ENCODE results near the gene RPA3. TPM values are rescaled to one million over a fixed set of nuclear protein-coding genes. Genes with fewer than 3 reads are reported as not detected.

Gene RPA3
- total RNA-seq, 6 donors from 2014 or later: 6.3 to 31.1 (median 19.5) TPM

DNA sequence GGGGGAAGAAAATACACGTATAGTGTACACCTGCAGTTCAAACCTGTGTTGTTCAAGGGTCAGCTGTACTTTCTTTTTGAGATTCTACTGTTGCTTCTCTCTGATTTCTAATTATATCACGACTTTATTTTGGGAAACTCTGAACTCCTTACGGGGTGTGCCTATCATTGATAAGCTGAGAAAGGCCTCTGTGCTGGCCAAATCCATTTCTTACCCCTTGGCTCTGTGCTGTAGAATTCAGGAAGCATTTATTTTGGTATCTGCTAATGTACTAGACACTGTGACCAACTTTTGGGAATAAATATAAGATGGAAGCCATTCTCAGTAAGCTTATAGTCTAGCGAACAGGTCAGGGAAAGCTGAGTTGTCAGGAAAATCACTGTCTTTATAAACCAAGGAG, 26.9 kb upstream of the RPA3 start:
- H3K36me3 ChIP-seq: no peaks in the 10 kb centered on the region
- WGBS, 2 donors: 89 to 90% methylated on average over 4 of the region's 4 CpGs
- TF ChIP-seq, protein P1, sequence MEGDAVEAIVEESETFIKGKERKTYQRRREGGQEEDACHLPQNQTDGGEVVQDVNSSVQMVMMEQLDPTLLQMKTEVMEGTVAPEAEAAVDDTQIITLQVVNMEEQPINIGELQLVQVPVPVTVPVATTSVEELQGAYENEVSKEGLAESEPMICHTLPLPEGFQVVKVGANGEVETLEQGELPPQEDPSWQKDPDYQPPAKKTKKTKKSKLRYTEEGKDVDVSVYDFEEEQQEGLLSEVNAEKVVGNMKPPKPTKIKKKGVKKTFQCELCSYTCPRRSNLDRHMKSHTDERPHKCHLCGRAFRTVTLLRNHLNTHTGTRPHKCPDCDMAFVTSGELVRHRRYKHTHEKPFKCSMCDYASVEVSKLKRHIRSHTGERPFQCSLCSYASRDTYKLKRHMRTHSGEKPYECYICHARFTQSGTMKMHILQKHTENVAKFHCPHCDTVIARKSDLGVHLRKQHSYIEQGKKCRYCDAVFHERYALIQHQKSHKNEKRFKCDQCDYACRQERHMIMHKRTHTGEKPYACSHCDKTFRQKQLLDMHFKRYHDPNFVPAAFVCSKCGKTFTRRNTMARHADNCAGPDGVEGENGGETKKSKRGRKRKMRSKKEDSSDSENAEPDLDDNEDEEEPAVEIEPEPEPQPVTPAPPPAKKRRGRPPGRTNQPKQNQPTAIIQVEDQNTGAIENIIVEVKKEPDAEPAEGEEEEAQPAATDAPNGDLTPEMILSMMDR (IDR thresholded peaks at IDR 0.05): no peak
- TF ChIP-seq POLR2AphosphoS5 (IDR thresholded peaks at IDR 0.05) (no peak), EP300 (IDR thresholded peaks at IDR 0.05) (no peak), POLR2A (IDR thresholded peaks at IDR 0.05) (no peak)
- no peaks in the 10 kb centered on the region for H3K4me1 ChIP-seq
- H3K4me3 ChIP-seq: no peak overlapping the region
- no peak for ATAC-seq (ENCODE audit: low FRiP score in 2 of 2)
- H3K27ac ChIP-seq: no peak overlapping the region
- no peaks in the 10 kb centered on the region for H3K9me3 ChIP-seq
- no peaks in the 10 kb centered on the region for H3K27me3 ChIP-seq
- DNase-seq: no peak

DNA sequence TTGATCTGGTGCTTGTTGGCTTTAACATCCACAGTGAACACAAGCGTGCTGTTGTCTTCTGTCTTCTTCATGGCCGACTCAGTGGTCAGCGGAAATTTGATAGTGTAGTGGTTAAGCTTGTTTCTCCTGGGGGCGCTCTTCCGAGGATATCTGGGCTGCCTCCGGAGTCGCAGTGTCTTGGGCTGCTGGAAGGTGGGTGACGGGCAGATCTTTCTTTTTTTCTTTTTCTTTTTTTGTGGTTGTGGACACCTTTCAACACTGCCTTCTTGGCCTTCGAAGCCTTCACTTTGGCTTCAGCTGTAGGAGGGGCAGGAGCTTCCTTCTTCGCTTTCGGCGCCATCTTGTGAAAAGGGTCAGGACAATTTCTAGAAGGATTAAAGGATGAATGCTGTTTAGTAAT, 23.8 kb upstream of the RPA3 start:
- H3K4me1 ChIP-seq: peaks cover 0 to 9% (median 4%) of the 10 kb centered on the region in 4 donors
- no peaks in the 10 kb centered on the region for H3K36me3 ChIP-seq
- no peak overlapping the region for H3K4me3 ChIP-seq
- H3K9me3 ChIP-seq: no peaks in the 10 kb centered on the region
- H3K27ac ChIP-seq: no peak overlapping the region
- 94 to 97% methylated on average over 12 of the region's 12 CpGs for WGBS, 2 donors
- no peak for ATAC-seq (ENCODE audit: low FRiP score in 2 of 2)
- H3K27me3 ChIP-seq: no peaks in the 10 kb centered on the region
- no peak for DNase-seq
- TF ChIP-seq, protein P1 (IDR thresholded peaks at IDR 0.05): no peak
- TF ChIP-seq EP300 (IDR thresholded peaks at IDR 0.05): no peak
- no peak for TF ChIP-seq POLR2A (IDR thresholded peaks at IDR 0.05)
- TF ChIP-seq POLR2AphosphoS5 (IDR thresholded peaks at IDR 0.05): no peak

DNA sequence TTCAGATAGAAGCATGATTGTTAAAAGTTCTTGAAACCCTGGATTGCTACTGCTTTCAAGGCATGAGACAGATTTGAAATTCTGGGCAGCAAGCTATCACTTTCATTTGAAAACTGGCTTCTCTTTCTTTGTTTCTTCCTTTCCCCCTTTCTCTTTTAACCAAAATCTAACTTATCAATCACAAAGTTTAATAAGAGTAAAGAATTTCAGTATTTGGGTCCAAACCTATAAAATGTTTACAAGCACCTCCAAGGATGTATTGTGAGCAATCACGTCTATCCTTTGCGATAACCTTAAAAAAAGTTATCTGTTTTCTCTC, 21.6 kb upstream of the RPA3 start:
- Histone ChIP-seq H3K4me3 (no peak overlapping the region), H3K36me3 (no peaks in the 10 kb centered on the region), H3K9me3 (no peaks in the 10 kb centered on the region), H3K4me1 (peaks cover 0 to 9% (median 4%) of the 10 kb centered on the region in 4 donors), H3K27ac (no peak overlapping the region), H3K27me3 (no peaks in the 10 kb centered on the region)
- 98% methylated on average over 2 of the region's 2 CpGs for WGBS, 2 donors
- DNase-seq (no peak), ATAC-seq (ENCODE audit: low FRiP score in 2 of 2) (no peak)
- TF ChIP-seq, protein P1 (IDR thresholded peaks at IDR 0.05): no peak
- no peak for TF ChIP-seq POLR2A (IDR thresholded peaks at IDR 0.05)
- no peak for TF ChIP-seq POLR2AphosphoS5 (IDR thresholded peaks at IDR 0.05)
- TF ChIP-seq EP300 (IDR thresholded peaks at IDR 0.05): no peak

DNA sequence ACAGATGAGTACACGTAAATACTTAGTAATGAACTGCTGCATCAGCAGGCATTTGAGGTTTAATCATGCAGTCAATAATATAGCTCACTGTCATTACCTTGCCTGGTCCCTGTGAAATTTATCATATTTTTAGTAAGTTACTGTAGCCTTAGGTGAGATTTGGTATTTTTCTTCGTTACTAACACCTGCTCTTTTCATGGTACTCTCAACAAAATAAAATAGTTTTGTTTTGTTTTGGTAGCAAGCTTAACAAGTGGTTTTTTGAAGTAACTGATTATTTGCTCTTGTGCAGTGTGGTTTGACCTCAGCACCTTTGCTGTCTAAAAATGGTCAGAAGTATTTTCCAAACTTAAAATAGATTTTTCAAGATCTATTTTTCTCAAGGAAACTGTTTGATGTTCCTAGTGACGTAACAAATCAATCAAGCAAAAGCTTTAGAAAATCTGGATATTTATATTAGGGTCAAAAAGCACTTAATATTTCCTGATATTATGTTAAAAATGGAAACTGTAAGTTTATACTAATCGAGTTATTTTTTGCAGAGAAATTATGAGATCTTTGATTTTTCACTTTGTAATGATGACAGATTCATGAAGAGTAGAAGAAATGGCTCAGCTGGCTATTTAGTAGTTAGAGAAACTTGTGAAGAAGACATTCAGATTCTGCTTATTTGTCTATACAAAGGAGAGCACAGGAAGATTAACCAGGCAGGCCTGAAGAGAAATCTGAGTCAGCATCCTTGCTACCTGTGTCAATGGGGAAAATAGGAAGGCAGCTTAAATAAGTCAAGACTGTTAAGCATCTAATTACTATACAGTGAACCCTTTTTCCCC, 21.0 kb upstream of the RPA3 start:
- DNase-seq (no peak), ATAC-seq (ENCODE audit: low FRiP score in 2 of 2) (no peak)
- 57 to 60% methylated on average over 4 of the region's 4 CpGs for WGBS, 2 donors
- no peaks in the 10 kb centered on the region for H3K9me3 ChIP-seq
- no peak for TF ChIP-seq POLR2AphosphoS5 (IDR thresholded peaks at IDR 0.05)
- no peak overlapping the region for H3K4me3 ChIP-seq
- H3K27me3 ChIP-seq: no peaks in the 10 kb centered on the region
- H3K36me3 ChIP-seq: no peaks in the 10 kb centered on the region
- peaks cover 0 to 9% (median 4%) of the 10 kb centered on the region in 4 donors for H3K4me1 ChIP-seq
- H3K27ac ChIP-seq: no peak overlapping the region

DNA sequence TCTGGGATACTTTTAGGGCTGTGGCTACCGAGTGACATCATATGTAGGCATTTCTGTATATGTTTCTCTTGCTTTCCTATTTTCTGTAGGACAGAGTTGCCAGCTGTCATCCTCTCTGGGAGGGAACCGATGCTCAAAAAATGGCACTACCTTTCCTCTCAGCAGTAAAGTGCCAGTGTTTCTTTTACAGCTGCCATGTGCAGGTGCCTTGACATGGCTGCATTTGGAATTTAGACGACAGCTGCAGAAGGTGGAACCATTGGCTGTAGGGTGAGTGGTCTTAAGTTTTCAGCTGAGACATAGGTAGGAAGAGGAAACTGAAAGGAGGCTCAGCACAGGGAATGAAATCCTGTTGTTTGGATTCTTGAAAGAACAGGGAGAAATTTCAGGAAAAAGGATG, 20.2 kb upstream of the RPA3 start:
- Histone ChIP-seq H3K4me3 (no peak overlapping the region), H3K36me3 (no peaks in the 10 kb centered on the region), H3K27ac (no peak overlapping the region), H3K4me1 (peaks cover 0 to 9% (median 4%) of the 10 kb centered on the region in 4 donors), H3K9me3 (no peaks in the 10 kb centered on the region), H3K27me3 (no peaks in the 10 kb centered on the region)
- no peak for DNase-seq
- TF ChIP-seq, protein P1 (IDR thresholded peaks at IDR 0.05): no peak
- TF ChIP-seq POLR2A (IDR thresholded peaks at IDR 0.05): no peak
- TF ChIP-seq EP300 (IDR thresholded peaks at IDR 0.05): no peak
- no peak for TF ChIP-seq POLR2AphosphoS5 (IDR thresholded peaks at IDR 0.05)
- WGBS, 2 donors: 89 to 93% methylated on average over 3 of the region's 3 CpGs
- ATAC-seq (ENCODE audit: low FRiP score in 2 of 2): no peak

Measured in upper lobe of left lung (tissue), 6 donors.